ENCODE results near the gene PBX3.
A peak's percentile ranks its signal among the peaks of the same experiment; 100 is the strongest.
"Not testable (repeated sequence)": the region's sequence is repeated elsewhere in the genome, so short reads cannot be mapped to it uniquely, and the experiment has no call there.

PBX3 gene

GRCh38 chr9:125749287-125749935 lies 2.2 kb downstream of the PBX3 start:
- DNase-seq, result no peak

DNA sequence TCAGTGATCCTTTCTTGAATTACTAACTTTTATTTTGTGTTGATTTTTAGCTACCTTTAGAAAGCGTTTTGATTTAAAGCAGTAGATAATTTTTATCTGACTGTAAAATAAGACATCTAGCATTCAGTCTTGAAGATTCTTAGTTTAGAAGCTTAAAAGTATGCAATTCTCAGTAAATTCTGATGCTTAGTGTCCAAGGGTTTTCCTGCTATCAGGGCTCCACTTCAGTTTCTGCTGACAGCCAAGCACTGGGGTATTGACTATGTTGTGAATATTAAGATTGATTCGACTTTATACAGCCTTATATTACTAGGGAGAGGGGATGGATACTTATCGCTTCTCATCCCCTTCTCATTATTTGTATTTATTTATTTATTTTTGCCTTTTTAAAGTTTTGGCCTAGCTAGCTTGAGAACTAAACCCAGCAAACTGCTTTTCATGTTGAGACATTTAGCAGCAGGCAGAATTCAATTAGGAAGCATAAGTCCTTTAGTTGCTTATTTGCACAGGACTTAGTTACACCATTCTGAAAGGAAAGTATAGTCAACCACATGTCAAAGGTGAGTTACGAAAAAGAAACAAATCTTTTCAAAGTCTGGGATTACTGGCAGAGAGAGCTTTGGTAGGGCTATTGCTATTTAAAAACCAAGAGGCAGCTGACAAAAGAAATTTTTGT lies 2.9 kb downstream of the PBX3 start:
- no peak for DNase-seq

DNA sequence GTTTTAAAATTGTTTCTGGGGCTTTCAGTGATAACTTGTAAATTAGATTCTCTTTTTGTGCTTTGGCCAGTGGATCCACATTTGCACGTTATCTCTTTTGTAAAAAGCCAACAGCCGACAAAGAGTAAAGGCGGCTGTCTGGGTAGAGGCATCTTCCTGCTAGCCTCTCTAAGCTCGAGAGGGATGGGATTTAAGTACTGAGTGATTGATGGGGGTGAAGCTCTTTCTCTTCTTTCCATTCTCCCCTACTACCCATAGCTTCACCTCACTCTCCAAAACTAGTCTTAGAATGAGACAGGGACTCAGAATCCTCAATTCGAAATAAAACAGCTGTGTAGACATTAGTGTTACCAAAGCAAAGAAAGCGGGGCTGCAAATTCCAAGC lies 3.4 kb downstream of the PBX3 start:
- no peak for DNase-seq

DNA sequence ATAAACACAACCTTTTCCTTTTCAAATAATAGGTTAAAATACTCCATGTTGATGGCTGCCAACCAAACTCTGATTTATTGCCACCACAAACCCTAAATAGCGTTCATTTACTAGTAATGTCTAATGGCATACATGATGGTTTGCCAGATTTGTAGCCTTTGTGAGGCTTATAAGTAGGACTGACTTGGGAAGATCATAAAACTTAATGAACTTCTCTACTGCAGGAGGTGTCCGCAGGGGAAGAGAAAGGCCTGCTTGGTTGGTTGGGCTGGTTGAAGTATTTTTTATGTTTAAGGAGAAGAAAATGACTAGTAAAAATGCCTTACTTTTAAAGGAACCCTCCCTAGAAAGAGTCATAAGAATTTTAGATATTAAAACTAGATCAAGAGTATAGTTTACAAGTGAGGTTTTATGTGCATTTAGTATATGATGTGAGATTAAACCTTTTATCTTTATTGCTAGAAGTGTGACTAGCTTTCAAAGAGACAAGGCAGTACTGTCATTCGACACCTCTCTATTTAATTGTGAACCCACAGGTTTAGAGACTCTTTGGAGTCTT lies 5.0 kb downstream of the PBX3 start:
- peak; percentile 74 for DNase-seq

GRCh38 chr9:125754096-125754495 lies 6.9 kb downstream of the PBX3 start:
- DNase-seq, result no peak

DNA sequence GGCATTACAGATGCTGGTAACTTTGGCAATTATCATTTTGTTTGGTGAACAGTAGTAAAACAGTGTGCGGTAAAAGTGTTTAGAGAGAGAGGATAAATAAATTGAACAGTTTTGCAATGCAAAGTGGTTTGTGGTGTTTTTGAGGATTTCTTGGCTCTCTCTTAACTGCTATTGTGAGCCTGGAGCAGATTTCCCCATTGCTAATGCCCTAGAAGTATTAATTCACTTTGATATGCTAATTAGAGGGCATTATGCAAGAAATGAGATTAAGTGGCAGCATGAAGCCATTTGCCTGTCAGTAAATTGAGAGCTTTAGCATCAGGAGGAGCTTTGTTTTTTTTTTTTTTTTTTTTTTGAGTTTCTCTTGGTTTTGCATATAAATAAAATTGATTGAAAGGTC lies 8.2 kb downstream of the PBX3 start:
- peak; percentile 71 for DNase-seq

- DNase-seq, result no peak
These were observed 9.3 kb downstream of the PBX3 start for GRCh38 chr9:125756518-125756917.

DNA sequence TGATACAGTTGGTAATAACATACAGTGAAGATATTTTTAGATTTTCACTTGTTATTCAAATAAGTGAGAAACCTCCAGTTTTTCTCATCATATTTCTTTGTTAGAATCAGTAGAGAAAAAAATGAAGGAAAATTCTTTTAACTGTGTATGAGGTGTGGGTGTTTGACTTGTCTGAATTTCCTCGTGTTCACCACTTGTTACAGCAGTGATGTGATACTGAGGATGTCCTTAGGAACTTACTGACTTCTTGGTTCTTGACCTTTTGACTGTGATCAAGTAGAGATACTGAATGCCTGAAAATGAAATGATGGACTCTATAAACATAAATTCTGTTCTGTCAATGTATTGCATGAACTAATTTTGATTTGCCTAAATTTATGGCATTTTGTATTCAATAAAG lies 10.7 kb downstream of the PBX3 start:
- no peak for DNase-seq

- DNase-seq, result peak; percentile 13
These were observed 12.0 kb downstream of the PBX3 start for GRCh38 chr9:125758986-125759763.

- peak; percentile 35 for DNase-seq
These were observed 12.6 kb downstream of the PBX3 start for GRCh38 chr9:125759764-125760129.

DNA sequence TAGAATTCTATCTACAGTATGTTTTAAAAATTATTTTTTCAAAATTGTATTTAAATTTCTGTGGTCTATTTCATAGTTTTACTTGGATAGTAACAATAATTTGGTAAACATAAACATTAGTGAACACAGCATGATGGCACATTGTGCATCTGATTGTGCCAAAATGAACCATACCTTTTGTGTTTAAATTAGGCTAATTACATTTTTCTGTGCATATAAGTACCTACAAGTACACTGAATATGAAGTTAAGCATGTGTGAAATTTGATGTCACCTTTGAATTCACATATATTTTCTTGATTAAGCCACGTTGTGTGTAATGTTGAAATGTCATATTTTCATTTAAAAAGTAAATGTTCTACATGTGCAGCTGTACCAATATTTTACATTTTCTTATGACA lies 13.4 kb downstream of the PBX3 start:
- no peak for DNase-seq

GRCh38 chr9:125761676-125762450 lies 14.7 kb downstream of the PBX3 start:
- peak; percentile 29 for DNase-seq

DNA sequence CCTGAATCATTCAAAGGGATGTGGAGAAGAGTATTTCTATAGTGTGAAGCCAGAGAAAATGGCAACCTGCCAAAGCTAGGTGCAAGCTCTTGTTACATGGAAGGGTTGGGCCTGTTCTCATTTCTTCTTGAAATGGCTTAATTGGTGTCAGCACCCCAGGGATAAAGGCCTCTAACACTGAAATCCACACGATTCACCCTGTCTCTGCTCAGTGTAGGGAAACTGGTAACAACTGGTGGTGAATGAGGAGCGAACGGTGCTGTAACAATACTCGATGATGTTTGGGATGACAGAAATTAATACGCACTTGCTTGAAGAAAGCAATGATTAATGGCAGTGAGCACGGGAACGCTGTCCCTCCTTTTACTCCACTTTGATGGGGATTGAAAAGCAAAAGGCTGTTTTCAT lies 16.2 kb downstream of the PBX3 start:
- peak; percentile 99 for DNase-seq

- no peak for DNase-seq
These were observed 17.0 kb downstream of the PBX3 start for GRCh38 chr9:125764198-125764597.

DNA sequence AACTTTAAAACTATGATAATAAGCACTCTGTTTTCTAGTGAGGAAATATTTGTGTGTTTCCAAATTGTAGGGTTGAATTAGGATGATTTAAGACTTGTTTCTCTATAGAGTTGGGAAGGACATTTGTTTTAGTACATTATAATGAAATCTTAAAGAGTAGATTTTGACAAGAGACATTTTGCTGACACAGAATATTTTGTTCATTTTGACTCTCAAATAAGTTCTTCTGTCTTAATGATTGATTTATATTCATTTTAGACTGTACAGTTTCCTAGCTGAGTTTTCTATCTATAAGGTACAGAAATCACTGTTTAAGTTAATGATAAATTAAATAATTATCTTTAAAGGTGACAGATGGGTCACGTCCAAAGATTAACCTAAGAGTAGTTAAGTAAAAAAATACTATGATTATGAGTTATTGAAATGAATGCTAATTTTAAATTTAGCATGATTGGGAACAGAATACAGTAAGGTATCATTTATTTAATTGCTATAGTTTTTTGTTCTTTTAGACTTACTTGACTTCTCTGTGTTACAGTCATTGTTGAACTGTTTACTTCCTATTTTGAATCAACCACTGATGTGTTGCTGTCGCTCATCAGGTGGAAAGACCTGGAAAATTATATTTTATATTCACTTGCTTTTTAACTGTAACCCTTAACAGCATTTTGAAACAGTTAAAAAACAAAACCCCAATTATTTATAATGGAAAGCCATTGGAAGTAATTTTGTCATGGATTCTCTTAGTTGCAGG lies 19.5 kb downstream of the PBX3 start:
- DNase-seq, result no peak

GRCh38 chr9:125767349-125767748 lies 20.2 kb downstream of the PBX3 start:
- no peak for DNase-seq

- no peak for DNase-seq
These were observed 21.6 kb downstream of the PBX3 start for GRCh38 chr9:125768803-125769202.

DNA sequence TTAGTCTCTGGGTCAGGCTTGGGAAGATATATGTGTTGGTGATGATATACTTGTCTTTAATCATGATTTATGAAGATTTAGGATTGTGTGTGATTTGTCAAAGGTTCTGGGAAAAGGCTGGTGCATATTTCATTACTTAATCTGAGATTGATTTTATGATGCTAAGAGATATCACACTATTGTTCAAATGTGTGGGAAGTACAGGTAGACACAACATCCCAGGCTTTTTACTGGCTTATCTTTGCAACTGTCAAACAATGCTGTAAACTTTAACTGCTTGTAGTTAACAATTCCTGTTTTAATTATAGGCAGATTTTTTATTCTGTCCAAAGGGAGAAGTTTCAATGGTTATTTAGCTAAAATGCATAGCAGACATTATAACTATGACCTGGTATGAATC lies 23.9 kb downstream of the PBX3 start:
- no peak for DNase-seq

- DNase-seq, result no peak
These were observed 25.6 kb downstream of the PBX3 start for GRCh38 chr9:125772740-125773139.

DNA sequence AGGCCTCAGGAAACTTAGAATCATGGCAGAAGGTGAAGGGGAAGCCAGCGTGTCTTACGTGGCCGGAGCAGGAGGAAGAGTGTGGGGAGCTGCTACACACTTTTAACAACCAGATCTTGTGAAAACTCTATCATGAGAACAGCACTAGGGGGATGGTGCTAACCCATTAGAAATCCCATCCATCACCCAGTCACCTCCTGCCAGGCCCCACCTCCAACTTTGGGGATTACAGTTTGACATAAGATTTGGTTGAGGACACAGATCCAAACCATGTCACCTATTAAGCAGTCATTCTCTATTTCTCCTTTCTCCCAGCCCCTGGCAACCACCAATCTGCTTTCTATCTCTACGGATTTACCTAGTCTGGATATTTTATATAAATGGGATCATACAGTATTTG lies 26.9 kb downstream of the PBX3 start:
- no peak for DNase-seq

GRCh38 chr9:125776789-125777188 lies 29.6 kb downstream of the PBX3 start:
- not testable (repeated sequence) for DNase-seq

DNA sequence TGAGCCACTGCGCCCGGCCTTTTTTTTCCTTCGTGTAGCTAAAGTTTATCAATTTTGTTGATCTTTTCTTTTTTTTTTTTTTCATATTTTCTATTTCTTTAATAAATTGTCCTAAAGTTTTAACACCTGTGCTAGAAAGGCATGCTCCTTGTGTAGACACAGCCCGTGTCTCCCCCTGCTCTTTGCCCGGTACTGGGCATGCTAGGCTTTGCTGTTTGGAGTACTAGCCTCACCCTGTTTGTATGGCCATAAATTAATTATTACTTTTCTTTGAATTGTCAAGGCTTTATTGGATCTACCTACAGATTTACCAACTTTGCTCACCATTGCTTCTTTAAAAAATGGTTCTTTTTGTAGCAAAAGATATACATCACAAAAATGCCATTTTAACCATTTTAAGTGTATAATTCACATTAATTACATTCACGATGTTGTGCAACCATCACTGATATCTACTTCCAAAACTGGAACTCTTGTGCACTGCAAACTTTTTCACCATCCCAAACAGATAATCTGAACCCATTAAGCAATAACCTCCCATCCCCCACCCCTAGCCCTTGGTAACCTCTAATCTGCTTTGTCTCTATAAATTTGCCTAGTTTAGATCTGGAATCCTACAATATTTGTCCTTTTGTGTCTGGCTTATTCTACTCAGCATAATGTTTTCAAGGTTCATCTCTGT lies 31.5 kb downstream of the PBX3 start:
- not testable (repeated sequence) for DNase-seq

Data from NCI-H1105 treated with DMSO at 0.1 percent for 48 hours (cell line).